HEK293T (cell line): ENCODE results near the gene WSB1.

Source experiments
- CTCF ChIA-PET: fragments of 350-600 bp; formaldehyde crosslinking; extraction: SDS; loops from one replicate; lab custom pipeline; 2021; ENCODE audit warnings: antibody characterized with exemption, inconsistent platforms; lab: Yijun Ruan, JAX
- POLR2A ChIA-PET: fragments of 350-600 bp; formaldehyde crosslinking; extraction: SDS; loops from one replicate; lab custom pipeline; 2020; ENCODE audit warnings: antibody characterized with exemption, inconsistent platforms; lab: Yijun Ruan, JAX
- DNase-seq: peaks from one replicate; pipeline ENCODE4 v3.0.0; 2012; ENCODE audit warnings: mixed read lengths; ENCODE audit errors: extremely low spot score
- ARNT ChIP-seq: fragments of 450-650 bp; IDR thresholded peaks from 2 replicates; pipeline ENCODE4 v1.6.1; 2017; ENCODE audit warnings: mild to moderate bottlenecking
- BHLHE40 ChIP-seq: fragments of 450-650 bp; IDR thresholded peaks from 2 replicates; pipeline ENCODE4 v1.6.1; 2016; ENCODE audit warnings: mild to moderate bottlenecking, moderate library complexity, borderline replicate concordance
- CTBP1 ChIP-seq: fragments of 450-650 bp; IDR thresholded peaks from 2 replicates; pipeline ENCODE4 v1.6.1; 2016; ENCODE audit warnings: borderline replicate concordance
- ELF4 ChIP-seq: fragments of 450-650 bp; IDR thresholded peaks from 2 replicates; pipeline ENCODE4 v1.6.1; 2017; ENCODE audit warnings: antibody characterized with exemption
- FOXA1 ChIP-seq: fragments of 450-650 bp; IDR thresholded peaks from 2 replicates; pipeline ENCODE4 v1.6.1; 2016; ENCODE audit warnings: mild to moderate bottlenecking
- FOXK2 ChIP-seq: fragments of 450-650 bp; IDR thresholded peaks from 2 replicates; pipeline ENCODE4 v1.6.1; 2016; ENCODE audit warnings: mild to moderate bottlenecking
- FOXM1 ChIP-seq: fragments of 450-650 bp; IDR thresholded peaks from 2 replicates; pipeline ENCODE4 v1.6.1; 2017; ENCODE audit warnings: mild to moderate bottlenecking, borderline replicate concordance
- HDGF ChIP-seq: fragments of 450-650 bp; IDR thresholded peaks from 2 replicates; pipeline ENCODE4 v1.6.1; 2017; ENCODE audit warnings: antibody characterized with exemption, borderline replicate concordance
- L3MBTL2 ChIP-seq: fragments of 450-650 bp; conservative IDR thresholded peaks from 2 replicates; pipeline ENCODE4 v1.6.1; 2016; ENCODE audit warnings: mild to moderate bottlenecking
- LEF1 ChIP-seq: fragments of 450-650 bp; IDR thresholded peaks from 2 replicates; pipeline ENCODE4 v1.6.1; 2017; ENCODE audit warnings: mild to moderate bottlenecking, borderline replicate concordance
- NFRKB ChIP-seq: fragments of 450-650 bp; IDR thresholded peaks from 2 replicates; pipeline ENCODE4 v1.6.1; 2016; ENCODE audit warnings: mild to moderate bottlenecking, moderate library complexity
- SP1 ChIP-seq: fragments of 450-650 bp; IDR thresholded peaks from 2 replicates; pipeline ENCODE4 v1.6.1; 2017
- SUZ12 ChIP-seq: fragments of 450-650 bp; IDR thresholded peaks from 2 replicates; pipeline ENCODE4 v1.6.1; 2016; ENCODE audit warnings: mild to moderate bottlenecking
- TARDBP ChIP-seq: fragments of 450-650 bp; IDR thresholded peaks from 2 replicates; pipeline ENCODE4 v1.6.1; 2016
- ZNF384 ChIP-seq: fragments of 450-650 bp; IDR thresholded peaks from 2 replicates; pipeline ENCODE4 v1.6.1; 2016
- TF ChIP-seq, protein P1 (sequence below): fragments of 450-650 bp; IDR thresholded peaks from 2 replicates; pipeline ENCODE4 v1.6.1; 2016

WSB1 gene

DNA sequence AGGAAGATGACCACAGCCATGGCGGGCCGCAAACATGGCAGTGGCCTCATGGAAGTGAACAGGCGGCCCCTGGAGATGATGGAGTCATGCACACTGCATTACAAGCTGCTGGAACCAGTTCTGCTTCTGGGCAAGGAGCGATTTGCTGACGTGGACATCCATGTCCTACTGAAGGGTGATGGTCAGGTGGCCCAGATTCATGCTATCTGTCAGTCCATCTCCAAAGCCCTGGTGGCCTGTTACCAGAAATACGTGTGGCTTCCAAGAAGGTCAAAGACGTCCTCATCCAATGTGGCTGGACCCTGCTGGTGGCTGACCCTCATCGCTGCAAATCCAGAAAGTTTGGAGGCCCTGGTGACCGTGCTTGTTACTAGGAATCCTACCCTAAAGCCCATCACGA is 13.4 kb upstream of the WSB1 start:
- POLR2A ChIA-PET: interaction anchor here (1.1 kb wide), 1 partner anchor 14 kb away, joined by 4 read pairs; no protein-coding TSS in a partner anchor
- DNase-seq: no peak
- TF ChIP-seq SUZ12: no peak
- TF ChIP-seq FOXK2: no peak
- TF ChIP-seq, protein P1, sequence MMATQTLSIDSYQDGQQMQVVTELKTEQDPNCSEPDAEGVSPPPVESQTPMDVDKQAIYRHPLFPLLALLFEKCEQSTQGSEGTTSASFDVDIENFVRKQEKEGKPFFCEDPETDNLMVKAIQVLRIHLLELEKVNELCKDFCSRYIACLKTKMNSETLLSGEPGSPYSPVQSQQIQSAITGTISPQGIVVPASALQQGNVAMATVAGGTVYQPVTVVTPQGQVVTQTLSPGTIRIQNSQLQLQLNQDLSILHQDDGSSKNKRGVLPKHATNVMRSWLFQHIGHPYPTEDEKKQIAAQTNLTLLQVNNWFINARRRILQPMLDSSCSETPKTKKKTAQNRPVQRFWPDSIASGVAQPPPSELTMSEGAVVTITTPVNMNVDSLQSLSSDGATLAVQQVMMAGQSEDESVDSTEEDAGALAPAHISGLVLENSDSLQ: no peak
- no peak for TF ChIP-seq CTBP1
- TF ChIP-seq BHLHE40: no peak
- TF ChIP-seq ELF4: no peak
- TF ChIP-seq SP1: no peak
- TF ChIP-seq TARDBP: no peak
- TF ChIP-seq LEF1: no peak
- TF ChIP-seq L3MBTL2: no peak
- no peak for TF ChIP-seq NFRKB
- TF ChIP-seq ARNT: no peak
- no peak for TF ChIP-seq ZNF384
- no peak for TF ChIP-seq FOXM1
- no peak for TF ChIP-seq HDGF
- no peak for TF ChIP-seq FOXA1
- CTCF ChIA-PET: no interaction called here

- TF ChIP-seq SP1: no peak
- TF ChIP-seq SUZ12: no peak
- TF ChIP-seq ELF4: no peak
- TF ChIP-seq L3MBTL2: no peak
- TF ChIP-seq NFRKB: no peak
- TF ChIP-seq BHLHE40: no peak
- TF ChIP-seq FOXK2: no peak
- TF ChIP-seq HDGF: no peak
- TF ChIP-seq FOXM1: no peak
- no peak for TF ChIP-seq LEF1
- no peak for TF ChIP-seq TARDBP
- no peak for TF ChIP-seq FOXA1
- TF ChIP-seq CTBP1: no peak
- ChIA-PET CTCF (no interaction called here), POLR2A (interaction anchor here (1.1 kb wide), 1 partner anchor 13 kb away, joined by 4 read pairs; no protein-coding TSS in a partner anchor)
- no peak for DNase-seq
Measured at GRCh38 chr17:27281438-27281837, 12.5 kb upstream of the WSB1 start.

DNA sequence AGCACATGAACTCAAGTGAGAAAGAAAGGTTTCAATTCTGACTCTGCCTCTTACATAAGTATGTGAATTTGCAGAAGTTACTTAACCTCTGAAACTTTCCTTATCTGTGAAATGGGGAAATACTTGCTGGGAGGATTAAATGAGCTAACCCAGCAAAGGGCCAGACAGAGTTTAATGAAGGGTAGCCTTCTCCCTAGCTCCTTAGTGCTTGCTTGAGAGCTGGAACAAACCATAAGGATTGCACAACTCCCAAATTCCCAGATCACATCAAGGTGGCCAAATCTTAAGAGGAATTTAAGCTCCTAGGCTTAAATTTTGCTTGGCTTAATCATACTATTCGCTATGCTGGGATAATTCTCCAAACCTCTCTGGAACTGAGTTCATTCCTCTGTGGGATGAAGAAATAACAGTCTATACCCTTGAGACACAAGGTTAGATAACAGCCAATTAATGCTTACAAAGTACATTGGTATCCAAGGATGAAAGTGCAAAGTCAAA is 11.8 kb upstream of the WSB1 start:
- POLR2A ChIA-PET: interaction anchor here (0.6 kb wide), 1 partner anchor 11 kb away, joined by 3 read pairs; no protein-coding TSS in a partner anchor
- TF ChIP-seq SP1 (no peak), ZNF384 (no peak), FOXK2 (no peak), TARDBP (no peak), ARNT (no peak), FOXM1 (no peak), CTBP1 (no peak), HDGF (no peak), L3MBTL2 (no peak), BHLHE40 (no peak), SUZ12 (no peak), NFRKB (no peak), ELF4 (no peak)
- TF ChIP-seq, protein P1: no peak
- CTCF ChIA-PET: no interaction called here
- DNase-seq: no peak

DNA sequence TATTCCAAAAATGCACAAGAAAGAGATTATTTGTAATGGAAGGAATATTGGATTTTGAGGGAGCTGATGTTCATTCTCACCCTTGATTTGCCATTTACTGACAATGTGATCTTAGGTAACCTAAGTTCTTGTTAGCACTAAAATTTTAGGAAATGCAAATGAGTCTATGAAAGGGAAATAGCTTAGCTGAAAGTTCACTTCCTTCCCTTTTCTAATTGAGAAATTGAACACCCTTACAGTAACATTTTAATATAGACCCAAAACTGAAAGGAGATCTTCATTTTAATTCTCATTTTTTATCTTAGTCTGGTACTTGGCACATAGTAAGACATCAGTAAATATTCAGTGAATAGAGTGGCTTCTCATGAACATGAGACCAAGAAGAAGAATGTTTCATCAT is 10.9 kb upstream of the WSB1 start:
- POLR2A ChIA-PET: interaction anchor here (1.9 kb wide), 1 partner anchor 10 kb away, joined by 6 read pairs; the partner anchor contains the start of gene WSB1
- TF ChIP-seq NFRKB: no peak
- TF ChIP-seq SP1: no peak
- TF ChIP-seq HDGF: no peak
- no peak for TF ChIP-seq TARDBP
- TF ChIP-seq, protein P1: no peak
- TF ChIP-seq ZNF384: no peak
- no peak for TF ChIP-seq LEF1
- TF ChIP-seq BHLHE40: no peak
- TF ChIP-seq FOXM1: no peak
- TF ChIP-seq FOXA1: no peak
- TF ChIP-seq L3MBTL2: no peak
- TF ChIP-seq ARNT: no peak
- TF ChIP-seq CTBP1: no peak
- no peak for TF ChIP-seq FOXK2
- no peak for TF ChIP-seq ELF4
- no peak for TF ChIP-seq SUZ12
- DNase-seq: no peak
- CTCF ChIA-PET: no interaction called here

GRCh38 chr17:27283751-27284150 is 10.2 kb upstream of the WSB1 start:
- DNase-seq: no peak

More at GRCh38 chr17:27283751-27284150, 10.2 kb upstream of the WSB1 start:
- ChIA-PET POLR2A (interaction anchor here (1.9 kb wide), 1 partner anchor 10 kb away, joined by 6 read pairs; the partner anchor contains the start of gene WSB1), CTCF (no interaction called here)
- TF ChIP-seq SP1 (no peak), FOXA1 (no peak), CTBP1 (no peak), LEF1 (no peak), FOXM1 (no peak), HDGF (no peak), BHLHE40 (no peak), ZNF384 (no peak), NFRKB (no peak), FOXK2 (no peak)
- TF ChIP-seq, protein P1: no peak
